Measurements from ENCODE around the gene PKHD1. TPM values are rescaled to one million over a fixed set of nuclear protein-coding genes. Genes with fewer than 3 reads are reported as not detected.

PKHD1 gene
- total RNA-seq, 1 donor from 2014 or later: 1.6 TPM

DNA sequence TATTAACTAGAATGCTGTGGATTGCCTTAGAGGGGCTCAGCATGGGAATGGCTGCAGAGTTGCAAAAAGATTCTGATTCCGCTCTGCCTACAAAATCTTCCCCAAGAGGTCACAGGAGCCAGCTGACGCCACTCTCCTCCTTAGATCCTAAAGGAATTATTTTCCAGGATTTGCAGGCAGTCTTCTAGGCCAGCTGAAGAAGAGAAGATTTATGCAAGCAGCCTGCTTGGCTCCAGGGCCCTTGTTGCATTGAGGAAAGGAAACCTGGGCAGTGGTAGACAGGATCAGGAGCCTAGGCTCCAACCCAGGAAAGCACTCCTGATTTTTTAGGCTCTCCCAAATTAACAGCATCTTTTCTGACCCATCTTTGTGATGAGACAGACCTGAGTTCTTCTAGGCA lies 245.8 kb downstream of the PKHD1 start:
- H3K27me3 ChIP-seq (ENCODE audit: control insufficient read depth, insufficient read depth, low read length): no peaks in the 10 kb centered on the region
- TF ChIP-seq, protein P1, sequence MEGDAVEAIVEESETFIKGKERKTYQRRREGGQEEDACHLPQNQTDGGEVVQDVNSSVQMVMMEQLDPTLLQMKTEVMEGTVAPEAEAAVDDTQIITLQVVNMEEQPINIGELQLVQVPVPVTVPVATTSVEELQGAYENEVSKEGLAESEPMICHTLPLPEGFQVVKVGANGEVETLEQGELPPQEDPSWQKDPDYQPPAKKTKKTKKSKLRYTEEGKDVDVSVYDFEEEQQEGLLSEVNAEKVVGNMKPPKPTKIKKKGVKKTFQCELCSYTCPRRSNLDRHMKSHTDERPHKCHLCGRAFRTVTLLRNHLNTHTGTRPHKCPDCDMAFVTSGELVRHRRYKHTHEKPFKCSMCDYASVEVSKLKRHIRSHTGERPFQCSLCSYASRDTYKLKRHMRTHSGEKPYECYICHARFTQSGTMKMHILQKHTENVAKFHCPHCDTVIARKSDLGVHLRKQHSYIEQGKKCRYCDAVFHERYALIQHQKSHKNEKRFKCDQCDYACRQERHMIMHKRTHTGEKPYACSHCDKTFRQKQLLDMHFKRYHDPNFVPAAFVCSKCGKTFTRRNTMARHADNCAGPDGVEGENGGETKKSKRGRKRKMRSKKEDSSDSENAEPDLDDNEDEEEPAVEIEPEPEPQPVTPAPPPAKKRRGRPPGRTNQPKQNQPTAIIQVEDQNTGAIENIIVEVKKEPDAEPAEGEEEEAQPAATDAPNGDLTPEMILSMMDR (IDR thresholded peaks at IDR 0.05; ENCODE audit: insufficient read depth, low read length, poor library complexity, severe bottlenecking): no peak
- H3K36me3 ChIP-seq (ENCODE audit: control insufficient read depth, insufficient read depth, low read length): no peaks in the 10 kb centered on the region
- DNase-seq (ENCODE audit: low read depth): no peak
- H3K4me3 ChIP-seq (ENCODE audit: low read depth, low read length): no peak overlapping the region

DNA sequence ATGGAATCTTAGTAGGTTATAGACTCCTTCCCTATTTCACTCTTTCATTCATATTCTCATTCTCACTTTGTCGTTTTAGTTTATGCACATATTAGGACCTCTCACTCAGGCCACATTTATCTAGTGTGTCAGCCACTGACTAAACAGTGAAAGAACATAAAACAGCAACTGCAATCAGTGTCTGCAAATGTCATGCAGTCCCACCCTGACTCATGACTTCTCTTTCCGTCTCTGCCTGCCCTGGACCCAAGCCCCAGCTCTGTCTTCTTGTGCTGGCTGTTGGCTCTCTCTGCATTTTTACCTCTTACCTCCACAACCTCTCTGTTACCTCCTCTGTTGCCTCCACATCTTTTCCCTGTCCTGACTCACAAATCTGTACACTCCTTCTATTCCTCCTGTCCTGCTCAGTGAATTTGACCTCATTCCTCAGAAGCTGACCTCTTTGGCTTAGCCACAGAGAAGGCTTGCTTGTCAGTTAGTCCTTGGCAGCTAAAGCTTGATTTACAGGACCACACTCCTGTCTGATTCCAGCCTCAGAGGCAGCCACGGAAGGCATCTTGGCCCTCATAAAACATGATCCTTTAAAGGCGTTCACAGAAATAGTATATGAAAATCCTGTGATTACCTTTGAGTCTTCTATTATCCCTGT lies 247.6 kb downstream of the PKHD1 start:
- H3K4me3 ChIP-seq (ENCODE audit: low read depth, low read length): no peak overlapping the region
- TF ChIP-seq, protein P1 (IDR thresholded peaks at IDR 0.05; ENCODE audit: insufficient read depth, low read length, poor library complexity, severe bottlenecking): no peak
- no peak for DNase-seq (ENCODE audit: low read depth)
- H3K36me3 ChIP-seq (ENCODE audit: control insufficient read depth, insufficient read depth, low read length): no peaks in the 10 kb centered on the region
- H3K27me3 ChIP-seq (ENCODE audit: control insufficient read depth, insufficient read depth, low read length): no peaks in the 10 kb centered on the region

DNA sequence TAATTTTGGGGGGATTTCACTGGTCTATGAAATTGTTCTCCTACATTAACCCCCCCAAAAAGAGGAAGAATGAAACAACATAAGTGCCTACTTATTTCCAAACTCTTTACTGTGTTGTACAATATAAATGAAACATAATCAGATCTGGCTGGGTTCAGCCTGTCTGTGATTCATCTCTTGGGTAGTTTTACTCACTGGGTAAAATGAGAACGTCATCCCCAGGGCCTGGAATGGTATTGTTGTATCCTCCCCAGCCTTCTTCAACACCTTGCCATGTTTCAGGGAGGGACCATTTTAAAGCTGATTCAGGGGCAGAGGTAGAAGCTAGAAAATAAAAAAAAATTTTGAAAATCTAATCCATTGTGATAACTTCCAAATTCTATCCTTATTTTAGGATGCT lies 256.7 kb downstream of the PKHD1 start:
- Histone ChIP-seq H3K4me3 (ENCODE audit: low read depth, low read length) (no peak overlapping the region), H3K27me3 (ENCODE audit: control insufficient read depth, insufficient read depth, low read length) (no peaks in the 10 kb centered on the region), H3K36me3 (ENCODE audit: control insufficient read depth, insufficient read depth, low read length) (no peaks in the 10 kb centered on the region)
- TF ChIP-seq, protein P1 (IDR thresholded peaks at IDR 0.05; ENCODE audit: insufficient read depth, low read length, poor library complexity, severe bottlenecking): no peak
- no peak for DNase-seq (ENCODE audit: low read depth)

DNA sequence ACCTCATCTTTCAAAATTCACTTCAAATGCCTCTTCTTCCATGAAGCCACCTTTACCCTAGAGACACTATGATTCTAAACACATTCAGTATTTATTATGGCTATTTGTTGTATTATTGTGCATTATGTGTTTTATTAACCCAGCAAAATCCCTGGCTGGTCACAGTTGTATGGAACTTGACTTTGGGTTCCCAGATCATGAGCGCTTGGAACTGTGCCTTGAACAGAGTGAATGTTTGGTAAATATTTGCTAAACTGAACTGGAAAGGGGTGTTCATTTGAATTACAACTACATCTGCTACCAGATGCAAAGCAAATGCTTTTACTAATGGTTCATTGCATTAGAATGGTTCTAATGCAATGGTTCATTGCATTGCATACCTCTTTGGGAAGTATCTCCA lies 259.8 kb downstream of the PKHD1 start:
- TF ChIP-seq, protein P1 (IDR thresholded peaks at IDR 0.05; ENCODE audit: insufficient read depth, low read length, poor library complexity, severe bottlenecking): no peak
- H3K36me3 ChIP-seq (ENCODE audit: control insufficient read depth, insufficient read depth, low read length): no peaks in the 10 kb centered on the region
- DNase-seq (ENCODE audit: low read depth): no peak
- H3K27me3 ChIP-seq (ENCODE audit: control insufficient read depth, insufficient read depth, low read length): no peaks in the 10 kb centered on the region
- no peak overlapping the region for H3K4me3 ChIP-seq (ENCODE audit: low read depth, low read length)

DNA sequence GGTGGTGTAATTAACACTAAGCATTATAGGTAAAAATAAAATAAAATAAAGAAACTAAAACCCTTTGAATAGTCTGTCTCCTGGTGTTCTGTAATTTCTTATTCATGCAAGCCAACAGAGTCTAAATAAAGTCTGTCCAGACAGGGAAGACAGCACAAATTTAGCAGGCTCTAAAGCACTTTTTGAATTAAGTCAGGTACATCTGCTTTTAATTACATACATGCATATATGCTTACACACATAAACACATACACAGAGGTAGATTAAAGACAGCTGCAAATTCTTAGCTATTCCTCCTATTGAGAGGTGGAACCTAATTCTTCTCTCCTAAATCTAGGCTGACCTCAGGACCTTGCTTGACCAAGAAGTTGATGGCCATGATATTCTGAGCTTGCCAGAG lies 262.5 kb downstream of the PKHD1 start:
- Histone ChIP-seq H3K4me3 (ENCODE audit: low read depth, low read length) (no peak overlapping the region), H3K27me3 (ENCODE audit: control insufficient read depth, insufficient read depth, low read length) (no peaks in the 10 kb centered on the region), H3K36me3 (ENCODE audit: control insufficient read depth, insufficient read depth, low read length) (no peaks in the 10 kb centered on the region)
- no peak for DNase-seq (ENCODE audit: low read depth)
- TF ChIP-seq, protein P1 (IDR thresholded peaks at IDR 0.05; ENCODE audit: insufficient read depth, low read length, poor library complexity, severe bottlenecking): no peak

DNA sequence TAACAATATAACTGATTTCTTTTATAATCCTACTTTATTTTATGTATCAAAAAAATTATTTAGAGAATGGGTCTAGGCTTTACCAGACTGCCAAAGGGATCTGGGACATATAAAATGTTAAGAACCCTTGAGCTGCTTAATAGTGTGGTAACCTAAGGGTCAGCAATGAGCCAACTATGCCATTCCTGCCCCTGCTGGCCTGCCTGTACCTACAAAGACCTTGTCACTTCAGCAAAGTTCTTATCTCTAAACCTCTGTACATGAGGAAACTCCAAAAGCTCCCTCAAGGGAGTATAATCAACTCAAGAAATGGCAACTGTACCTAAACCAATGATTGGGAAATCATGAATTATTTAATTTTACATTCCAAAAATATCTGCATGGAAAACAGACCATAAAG lies 266.9 kb downstream of the PKHD1 start:
- DNase-seq (ENCODE audit: low read depth): no peak
- TF ChIP-seq, protein P1 (IDR thresholded peaks at IDR 0.05; ENCODE audit: insufficient read depth, low read length, poor library complexity, severe bottlenecking): no peak
- H3K27me3 ChIP-seq (ENCODE audit: control insufficient read depth, insufficient read depth, low read length): no peaks in the 10 kb centered on the region
- no peak overlapping the region for H3K4me3 ChIP-seq (ENCODE audit: low read depth, low read length)
- H3K36me3 ChIP-seq (ENCODE audit: control insufficient read depth, insufficient read depth, low read length): no peaks in the 10 kb centered on the region
